ENCODE measurements around the gene HNRNPL.

GRCh38 chr19:38842439-38843174 is 7.2 kb downstream of the HNRNPL start:
- TF ChIP-seq, protein P1, sequence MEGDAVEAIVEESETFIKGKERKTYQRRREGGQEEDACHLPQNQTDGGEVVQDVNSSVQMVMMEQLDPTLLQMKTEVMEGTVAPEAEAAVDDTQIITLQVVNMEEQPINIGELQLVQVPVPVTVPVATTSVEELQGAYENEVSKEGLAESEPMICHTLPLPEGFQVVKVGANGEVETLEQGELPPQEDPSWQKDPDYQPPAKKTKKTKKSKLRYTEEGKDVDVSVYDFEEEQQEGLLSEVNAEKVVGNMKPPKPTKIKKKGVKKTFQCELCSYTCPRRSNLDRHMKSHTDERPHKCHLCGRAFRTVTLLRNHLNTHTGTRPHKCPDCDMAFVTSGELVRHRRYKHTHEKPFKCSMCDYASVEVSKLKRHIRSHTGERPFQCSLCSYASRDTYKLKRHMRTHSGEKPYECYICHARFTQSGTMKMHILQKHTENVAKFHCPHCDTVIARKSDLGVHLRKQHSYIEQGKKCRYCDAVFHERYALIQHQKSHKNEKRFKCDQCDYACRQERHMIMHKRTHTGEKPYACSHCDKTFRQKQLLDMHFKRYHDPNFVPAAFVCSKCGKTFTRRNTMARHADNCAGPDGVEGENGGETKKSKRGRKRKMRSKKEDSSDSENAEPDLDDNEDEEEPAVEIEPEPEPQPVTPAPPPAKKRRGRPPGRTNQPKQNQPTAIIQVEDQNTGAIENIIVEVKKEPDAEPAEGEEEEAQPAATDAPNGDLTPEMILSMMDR (IDR thresholded peaks at IDR 0.05): no peak
- TF ChIP-seq POLR2A (IDR thresholded peaks at IDR 0.05) (no peak), EP300 (IDR thresholded peaks at IDR 0.05) (no peak), POLR2AphosphoS5 (IDR thresholded peaks at IDR 0.05) (no peak)
